Psoas muscle (tissue), 8 donors: ENCODE measurements around the gene IFIH1. TPM values are rescaled to one million over a fixed set of nuclear protein-coding genes. Genes with fewer than 3 reads are reported as not detected.

ENCODE experiments used
- ATAC-seq, 4 donors: fragments of 200-7000 bp; cut with Tn5 transposase; one replicate each; pipeline ENCODE4 v1.9.1; 2020; ENCODE audit warnings: moderate library complexity in 3 of 4, mild to moderate bottlenecking in 2 of 4
- DNase-seq, 2 donors: peaks; one replicate each; pipeline ENCODE4 v3.0.0-alpha.2; 2020
- H3K27ac ChIP-seq: fragments of 200-600 bp; one replicate; pipeline ENCODE4 v1.8.0; 2022
- H3K27me3 ChIP-seq, 3 donors: fragments of 200-600 bp in 1 of 3; one replicate each; pipeline versions ENCODE4 v1.6.1 to v1.8.0; 2013 to 2022; ENCODE audit warnings: low read length in 2 of 3, mild to moderate bottlenecking in 2 of 3, moderate library complexity in 1 of 3; ENCODE audit not compliant: insufficient read depth in 3 of 3
- H3K36me3 ChIP-seq, 2 donors: fragments of 200-600 bp in 1 of 2; one replicate each; pipeline versions ENCODE4 v1.6.1 to v1.8.0; 2013 to 2022; ENCODE audit warnings: low read depth in 1 of 2, mild to moderate bottlenecking in 1 of 2, moderate library complexity in 1 of 2; ENCODE audit not compliant: insufficient read depth in 1 of 2
- H3K4me1 ChIP-seq: fragments of 200-600 bp; one replicate; pipeline ENCODE4 v1.8.0; 2022
- H3K4me3 ChIP-seq: fragments of 200-600 bp; one replicate; pipeline ENCODE4 v1.8.0; 2022; ENCODE audit warnings: mild to moderate bottlenecking
- H3K9me3 ChIP-seq: fragments of 200-600 bp; one replicate; pipeline ENCODE4 v1.8.0; 2022
- CTCF ChIP-seq: fragments of 200-600 bp; IDR thresholded peaks from one replicate; pipeline ENCODE4 v1.8.0; 2022; ENCODE audit warnings: antibody characterized with exemption
- WGBS, 3 donors: extraction: QIAGEN DNeasy Blood & Tissue Kit; methylation state at CpG; one replicate each; pipeline versions ENCODE4 v1.1.6 to v1.1.7; 2013; 5-methylcytosine and 5-hydroxymethylcytosine counted together
- intact Hi-C, 2 donors: fragments of 100-400 bp; cut with DNase I; formaldehyde crosslinking; loops; one replicate each; pipeline versions ENCODE4 v1.11.0 to v1.14.2; 2022
- polyA plus RNA-seq, 3 donors: library from polyadenylated mRNA; stranded (reverse); fragments of 200-250 nt; gene quantifications; one replicate each; pipeline ENCODE4 v1.2.3, GENCODE V29; 2013
- total RNA-seq, 4 donors: library from RNA; stranded (reverse); fragmentation: NEBNext Ultra II Directional in 2 of 4; extraction: Animal tissue kit (Norgen Biotek cat#: 25700) in 2 of 4; gene quantifications; one replicate each; pipeline versions ENCODE4 v1.2.1 to v1.2.4, GENCODE V29; 2021 to 2023
- donor health status: healthy with polysubstance abuse.
- donor health status: DM: no; HTN: no; CAD: no; lungs with moderate emphysema.
- donor health status: Bipolar disorder and iron deficiency.
- donor health status: healthy.
- donor health status: DM: yes; HTN: yes; CAD: no.
- donor health status: DM: no; HTN: no; CAD: no.
- donor health status: DM: no; HTN: no; CAD: no.
- donor health status: DM: yes; HTN: yes; CAD: no.

Gene IFIH1
- total and polyA plus RNA-seq, 7 donors, result 0.98 to 3.6 (median 1.8) TPM

GRCh38 chr2:162293122-162293786 lies 25.2 kb downstream of the IFIH1 start:
- Histone ChIP-seq H3K27me3 (no peaks in the 10 kb centered on the region), H3K4me3 (no peak overlapping the region), H3K36me3 (no peaks in the 10 kb centered on the region), H3K9me3 (no peaks in the 10 kb centered on the region), H3K27ac (no peak overlapping the region), H3K4me1 (peaks cover 3% of the 10 kb centered on the region)
- WGBS, 3 donors, result 23 to 41% (median 23%) methylated on average over 2 of the region's 2 CpGs
- intact Hi-C loops, result no loop called here
- no peak for TF ChIP-seq CTCF
- DNase-seq, result no peak
- no peak for ATAC-seq

GRCh38 chr2:162291748-162292147 lies 26.7 kb downstream of the IFIH1 start:
- no peak for DNase-seq
- no peak for ATAC-seq
- Histone ChIP-seq H3K9me3 (no peaks in the 10 kb centered on the region), H3K4me1 (peaks cover 3% of the 10 kb centered on the region), H3K27me3 (no peaks in the 10 kb centered on the region), H3K27ac (no peak overlapping the region), H3K36me3 (no peaks in the 10 kb centered on the region), H3K4me3 (no peak overlapping the region)
- no peak for TF ChIP-seq CTCF
- 94% methylated on average over 3 of the region's 3 CpGs for WGBS, 3 donors
- intact Hi-C loops, result no loop called here

DNA sequence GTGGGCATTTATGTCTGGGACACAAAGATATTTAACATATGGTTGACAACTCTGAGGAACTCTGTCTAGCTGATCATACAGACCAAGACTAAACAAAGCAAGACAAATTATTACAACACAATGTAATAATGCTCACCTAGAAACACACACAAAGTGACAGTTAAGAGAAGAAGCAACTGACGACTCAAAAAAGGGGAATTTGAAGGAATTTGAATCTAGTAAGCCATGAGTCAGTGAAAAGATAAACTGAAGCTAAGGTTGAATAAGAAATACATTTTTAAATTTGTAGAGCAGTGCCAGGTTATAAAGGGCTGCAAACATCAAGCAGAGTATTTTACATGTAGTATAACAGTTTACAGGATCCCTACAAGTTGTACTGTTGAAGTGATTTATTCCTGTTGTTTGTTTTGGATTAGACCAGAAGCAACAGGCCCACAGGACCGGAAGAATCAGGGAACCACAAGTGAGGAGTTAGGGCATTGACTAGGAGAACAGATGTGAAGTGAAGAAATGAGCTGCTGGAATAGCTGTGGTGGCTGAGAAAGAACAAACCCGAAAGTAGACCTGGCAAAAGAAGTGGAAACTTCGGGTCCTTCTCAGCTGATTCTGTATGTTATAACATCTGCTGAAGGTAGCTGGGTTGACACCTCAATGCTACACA lies 35.6 kb downstream of the IFIH1 start:
- H3K9me3 ChIP-seq, result no peaks in the 10 kb centered on the region
- no peak for TF ChIP-seq CTCF
- no peaks in the 10 kb centered on the region for H3K36me3 ChIP-seq
- DNase-seq, result no peak
- no peaks in the 10 kb centered on the region for H3K27me3 ChIP-seq
- no peak overlapping the region for H3K27ac ChIP-seq
- no peak for ATAC-seq
- no peak overlapping the region for H3K4me3 ChIP-seq
- H3K4me1 ChIP-seq, result no peaks in the 10 kb centered on the region
- WGBS, 3 donors, result 67 to 78% (median 75%) methylated on average over 4 of the region's 4 CpGs
- intact Hi-C loops, result no loop called here

GRCh38 chr2:162280654-162281053 lies 37.8 kb downstream of the IFIH1 start:
- H3K9me3 ChIP-seq, result no peaks in the 10 kb centered on the region
- DNase-seq (no peak), ATAC-seq (no peak)
- no peaks in the 10 kb centered on the region for H3K4me1 ChIP-seq
- WGBS, 3 donors, result 95 to 98% (median 98%) methylated on average over 1 of the region's 1 CpG
- peaks cover 0 to 6% of the 10 kb centered on the region in 2 donors for H3K36me3 ChIP-seq
- no peak overlapping the region for H3K4me3 ChIP-seq
- intact Hi-C loops, result no loop called here
- H3K27me3 ChIP-seq, result no peaks in the 10 kb centered on the region
- TF ChIP-seq CTCF, result no peak
- no peak overlapping the region for H3K27ac ChIP-seq
